Hematopoietic multipotent progenitor cell (in vitro differentiated cells): ENCODE data around the gene TAF8. TPM values are rescaled to one million over a fixed set of nuclear protein-coding genes. Genes with fewer than 3 reads are reported as not detected.

Source experiments
- DNase-seq, 3 donors: peaks; one replicate each; pipeline ENCODE4 v3.0.0-alpha.2; 2011 to 2015; ENCODE audit warnings: low read depth in 2 of 3, low spot score in 2 of 3
- total RNA-seq: library from RNA; depleted of rRNA; stranded (reverse); fragments of >200 nt; gene quantifications from one replicate; pipeline ENCODE4 v1.2.3, GENCODE V29; 2012

TAF8 gene
- total RNA-seq, 1 donor, result 32.0 TPM

- DNase-seq, result no peak
Measured at GRCh38 chr6:42095094-42095493, 44.8 kb downstream of the TAF8 start.

GRCh38 chr6:42095776-42096541, 45.6 kb downstream of the TAF8 start:
- no peak for DNase-seq

GRCh38 chr6:42099340-42100028, 49.2 kb downstream of the TAF8 start:
- DNase-seq, result no peak

- DNase-seq, result no peak
Measured at GRCh38 chr6:42100029-42100901, 49.9 kb downstream of the TAF8 start.

- no peak for DNase-seq
Measured at GRCh38 chr6:42101186-42101657, 50.9 kb downstream of the TAF8 start.

GRCh38 chr6:42103216-42103615, 52.9 kb downstream of the TAF8 start:
- no peak for DNase-seq

GRCh38 chr6:42103753-42104094, 53.4 kb downstream of the TAF8 start:
- no peak for DNase-seq

- peak; percentile 67 to 80 (median 77) for DNase-seq
Measured at GRCh38 chr6:42104095-42104803, 53.9 kb downstream of the TAF8 start.

GRCh38 chr6:42104804-42105125, 54.4 kb downstream of the TAF8 start:
- no peak for DNase-seq

GRCh38 chr6:42105156-42105648, 54.9 kb downstream of the TAF8 start:
- peak in 2 of 3 donors; percentile 25 to 47 for DNase-seq

- no peak for DNase-seq
Measured at GRCh38 chr6:42105709-42106108, 55.4 kb downstream of the TAF8 start.

GRCh38 chr6:42106112-42107023, 56.0 kb downstream of the TAF8 start:
- no peak for DNase-seq

- DNase-seq, result no peak
Measured at GRCh38 chr6:42108071-42108470, 57.7 kb downstream of the TAF8 start.

GRCh38 chr6:42110683-42111082, 60.4 kb downstream of the TAF8 start:
- no peak for DNase-seq

GRCh38 chr6:42112351-42112750, 62.0 kb downstream of the TAF8 start:
- DNase-seq, result no peak

GRCh38 chr6:42113936-42114636, 63.8 kb downstream of the TAF8 start:
- DNase-seq, result no peak

GRCh38 chr6:42117843-42118161, 67.5 kb downstream of the TAF8 start:
- DNase-seq, result no peak

- no peak for DNase-seq
Measured at GRCh38 chr6:42118162-42119001, 68.1 kb downstream of the TAF8 start.
